Measurements from ENCODE around the gene DGKA.

GRCh38 chr12:55946553-55946952 is 15.6 kb downstream of the DGKA start:
- TF ChIP-seq CTCF (IDR thresholded peaks at IDR 0.05; ENCODE audit: insufficient read depth, low read depth, low read length): no peak
- TF ChIP-seq EZH2 (IDR thresholded peaks at IDR 0.05; ENCODE audit: insufficient read depth, low read length): no peak
